Fibroblast of skin of right quadriceps (primary cell): Measurements from ENCODE around the gene CCDC106.

ENCODE experiments used
- DNase-seq: peaks from one replicate; pipeline ENCODE4 v3.0.0-alpha.2; 2013

Gene CCDC106

DNA sequence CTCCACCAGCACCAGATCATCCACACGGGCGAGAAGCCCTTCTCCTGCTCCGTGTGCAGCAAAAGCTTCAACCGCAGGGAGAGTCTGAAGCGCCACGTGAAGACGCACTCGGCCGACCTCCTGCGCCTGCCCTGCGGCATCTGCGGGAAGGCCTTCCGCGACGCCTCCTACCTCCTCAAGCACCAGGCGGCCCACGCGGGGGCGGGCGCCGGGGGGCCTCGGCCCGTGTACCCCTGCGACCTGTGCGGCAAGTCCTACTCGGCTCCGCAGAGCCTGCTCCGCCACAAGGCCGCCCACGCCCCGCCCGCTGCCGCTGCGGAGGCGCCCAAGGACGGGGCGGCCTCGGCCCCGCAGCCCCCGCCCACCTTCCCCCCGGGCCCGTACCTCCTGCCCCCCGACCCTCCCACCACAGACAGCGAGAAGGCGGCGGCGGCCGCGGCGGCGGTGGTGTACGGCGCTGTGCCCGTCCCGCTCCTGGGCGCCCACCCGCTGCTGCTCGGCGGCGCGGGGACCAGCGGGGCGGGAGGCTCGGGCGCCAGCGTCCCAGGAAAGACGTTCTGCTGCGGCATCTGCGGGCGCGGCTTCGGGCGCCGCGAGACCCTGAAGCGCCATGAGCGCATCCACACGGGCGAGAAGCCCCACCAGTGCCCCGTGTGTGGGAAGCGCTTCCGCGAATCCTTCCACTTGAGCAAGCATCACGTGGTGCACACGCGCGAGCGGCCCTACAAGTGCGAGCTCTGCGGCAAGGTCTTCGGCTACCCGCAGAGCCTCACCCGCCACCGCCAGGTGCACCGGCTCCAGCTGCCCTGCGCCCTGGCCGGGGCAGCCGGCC is 33.1 kb upstream of the CCDC106 start:
- no peak for DNase-seq

DNA sequence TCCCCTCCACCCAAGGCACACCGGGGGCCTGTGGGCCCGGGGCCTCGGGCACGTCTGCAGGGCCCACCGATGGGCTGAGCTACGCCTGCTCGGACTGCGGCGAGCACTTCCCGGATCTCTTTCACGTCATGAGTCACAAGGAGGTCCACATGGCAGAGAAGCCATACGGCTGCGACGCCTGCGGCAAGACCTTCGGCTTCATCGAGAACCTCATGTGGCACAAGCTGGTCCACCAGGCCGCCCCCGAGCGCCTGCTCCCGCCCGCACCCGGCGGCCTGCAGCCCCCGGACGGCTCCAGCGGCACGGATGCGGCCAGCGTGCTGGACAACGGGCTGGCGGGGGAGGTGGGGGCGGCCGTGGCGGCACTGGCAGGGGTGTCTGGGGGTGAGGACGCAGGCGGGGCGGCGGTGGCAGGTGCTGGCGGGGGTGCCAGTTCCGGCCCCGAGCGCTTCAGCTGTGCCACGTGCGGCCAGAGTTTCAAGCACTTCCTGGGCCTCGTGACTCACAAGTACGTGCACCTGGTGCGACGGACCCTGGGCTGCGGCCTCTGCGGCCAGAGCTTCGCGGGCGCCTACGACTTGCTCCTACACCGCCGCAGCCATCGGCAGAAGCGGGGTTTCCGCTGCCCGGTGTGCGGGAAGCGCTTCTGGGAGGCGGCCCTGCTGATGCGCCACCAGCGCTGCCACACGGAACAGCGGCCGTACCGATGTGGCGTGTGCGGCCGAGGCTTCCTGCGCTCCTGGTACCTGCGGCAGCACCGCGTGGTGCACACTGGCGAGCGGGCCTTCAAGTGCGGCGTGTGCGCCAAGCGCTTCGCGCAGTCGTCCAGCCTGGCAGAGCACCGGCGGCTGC is 32.2 kb upstream of the CCDC106 start:
- DNase-seq: no peak

DNA sequence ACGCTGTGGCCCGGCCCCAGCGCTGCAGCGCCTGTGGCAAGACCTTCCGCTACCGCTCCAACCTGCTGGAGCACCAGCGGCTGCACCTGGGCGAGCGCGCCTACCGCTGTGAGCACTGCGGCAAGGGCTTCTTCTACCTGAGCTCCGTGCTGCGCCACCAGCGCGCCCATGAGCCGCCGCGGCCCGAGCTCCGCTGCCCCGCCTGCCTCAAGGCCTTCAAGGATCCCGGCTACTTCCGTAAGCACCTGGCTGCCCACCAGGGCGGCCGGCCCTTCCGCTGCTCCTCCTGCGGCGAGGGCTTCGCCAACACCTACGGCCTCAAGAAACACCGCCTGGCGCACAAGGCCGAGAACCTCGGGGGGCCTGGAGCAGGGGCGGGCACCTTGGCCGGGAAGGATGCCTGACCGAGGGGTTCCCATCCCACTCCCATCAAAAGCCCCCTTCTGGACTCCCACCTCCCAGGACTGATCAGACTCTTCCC is 31.6 kb upstream of the CCDC106 start:
- no peak for DNase-seq

DNA sequence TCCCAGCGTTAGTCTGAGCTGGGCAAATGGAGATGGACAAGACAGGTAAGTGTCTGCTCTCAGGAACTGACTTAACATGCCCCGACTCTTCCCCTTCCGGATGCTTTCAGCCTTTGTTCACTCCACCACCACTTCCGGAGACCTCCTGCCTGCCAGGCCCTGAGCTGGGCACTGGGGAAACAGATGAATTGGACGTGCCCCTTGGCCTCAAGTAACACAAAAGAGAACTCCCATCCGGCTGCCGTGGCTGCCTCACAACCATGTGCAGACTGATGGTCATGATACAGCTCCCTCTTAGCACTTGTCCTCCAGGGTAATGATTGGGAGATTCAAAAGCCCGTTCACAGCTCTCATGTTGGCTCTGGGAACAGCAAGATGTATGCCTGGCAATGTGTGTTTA is 30.6 kb upstream of the CCDC106 start:
- DNase-seq: no peak

DNA sequence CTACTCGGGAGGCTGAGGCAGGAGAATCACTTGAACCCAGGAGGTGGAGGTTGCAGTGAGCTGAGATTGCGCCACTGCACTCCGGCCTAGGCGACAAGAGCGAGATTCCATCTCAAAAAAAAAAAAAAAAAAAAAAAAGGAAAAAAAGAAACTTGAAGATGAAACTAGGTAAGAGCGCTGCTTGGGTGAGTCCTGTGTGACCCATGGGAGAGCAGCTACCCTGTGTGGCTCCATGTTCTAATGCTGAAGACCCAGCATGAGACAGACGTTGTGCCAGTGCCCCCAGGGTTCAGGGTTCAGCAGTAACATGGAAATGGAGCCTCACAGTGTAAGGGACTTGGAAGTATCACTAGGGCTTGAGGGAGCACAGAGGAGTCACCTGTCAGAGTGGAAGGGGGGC is 29.6 kb upstream of the CCDC106 start:
- no peak for DNase-seq

DNA sequence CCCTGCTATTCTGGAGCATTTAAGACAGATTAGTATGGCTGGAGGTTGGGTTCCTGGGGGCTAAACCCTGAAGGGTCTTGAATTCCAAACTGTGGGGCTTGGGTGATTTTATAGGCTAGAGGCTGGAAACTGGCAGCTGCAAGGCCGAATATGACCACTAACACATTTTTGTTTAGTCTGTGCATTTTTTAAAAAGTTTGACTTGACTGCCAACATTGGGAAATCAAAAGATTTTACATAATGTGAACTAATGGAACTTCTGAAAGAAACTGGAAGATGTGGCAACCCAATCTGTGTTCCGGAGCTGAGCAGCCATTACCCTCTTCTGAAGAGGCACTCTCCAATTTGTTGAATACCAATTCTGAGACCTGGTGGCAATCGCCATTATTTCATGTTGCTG is 28.7 kb upstream of the CCDC106 start:
- DNase-seq: no peak

DNA sequence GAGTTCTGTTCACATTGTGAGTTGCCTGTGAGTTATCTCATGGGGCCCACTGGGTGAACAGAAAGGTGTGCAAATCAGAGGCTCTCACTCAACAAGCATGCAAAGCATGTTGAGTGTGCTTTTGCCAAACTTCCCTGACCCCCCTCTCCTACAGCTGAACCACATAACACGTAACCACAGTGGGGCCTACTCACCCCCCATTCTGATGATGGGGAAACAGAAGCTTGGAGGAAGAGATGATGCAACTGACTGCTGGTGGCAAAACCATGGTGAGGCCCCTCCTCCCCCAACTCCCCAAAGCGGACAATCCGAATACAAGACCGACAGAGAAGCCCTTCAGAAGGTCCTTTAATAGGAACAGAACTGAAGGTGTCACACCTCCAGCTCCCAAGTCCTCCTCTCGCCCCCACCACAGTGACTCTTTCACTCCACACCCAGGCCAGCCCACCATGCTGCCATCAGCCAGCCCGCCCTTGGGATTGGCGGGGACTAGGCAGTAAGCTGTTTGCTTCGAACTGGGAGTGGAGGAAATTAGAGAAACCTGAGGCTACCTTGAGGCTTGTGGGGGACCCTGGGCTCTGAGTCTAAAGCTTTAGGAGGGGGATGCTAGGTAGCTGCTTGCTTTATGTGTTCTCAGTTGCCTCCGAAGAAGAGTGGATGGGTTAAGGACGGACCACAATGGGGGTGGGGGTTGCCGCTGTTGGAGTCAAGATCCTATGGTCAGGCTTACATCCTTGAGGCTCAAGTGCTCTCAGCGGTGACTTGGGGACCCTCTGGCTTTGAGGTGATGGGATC is 27.4 kb upstream of the CCDC106 start:
- DNase-seq: peak; percentile 84

DNA sequence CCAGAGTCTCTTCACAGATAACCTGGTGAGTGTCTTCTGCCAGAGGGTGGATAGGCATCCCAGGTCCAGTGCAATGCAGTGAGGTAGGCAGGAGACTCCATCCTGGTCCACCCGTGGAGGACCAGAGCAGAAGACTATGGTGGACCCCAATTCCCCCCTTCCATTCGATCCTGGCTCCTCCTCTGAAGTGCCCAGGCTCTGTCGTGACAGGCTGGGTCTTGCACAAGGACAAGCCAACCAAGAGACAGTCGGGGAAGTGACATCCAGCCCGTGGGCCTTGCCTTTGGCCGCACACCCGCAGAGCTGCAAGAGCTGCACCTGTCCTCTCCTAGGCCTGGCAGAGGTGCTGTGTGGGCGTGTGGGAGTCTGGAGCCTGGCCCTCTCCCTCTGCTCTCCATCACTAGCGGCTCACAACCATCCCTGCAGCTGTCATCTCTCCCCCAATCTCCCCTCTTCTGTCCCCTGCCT is 26.8 kb upstream of the CCDC106 start:
- no peak for DNase-seq

DNA sequence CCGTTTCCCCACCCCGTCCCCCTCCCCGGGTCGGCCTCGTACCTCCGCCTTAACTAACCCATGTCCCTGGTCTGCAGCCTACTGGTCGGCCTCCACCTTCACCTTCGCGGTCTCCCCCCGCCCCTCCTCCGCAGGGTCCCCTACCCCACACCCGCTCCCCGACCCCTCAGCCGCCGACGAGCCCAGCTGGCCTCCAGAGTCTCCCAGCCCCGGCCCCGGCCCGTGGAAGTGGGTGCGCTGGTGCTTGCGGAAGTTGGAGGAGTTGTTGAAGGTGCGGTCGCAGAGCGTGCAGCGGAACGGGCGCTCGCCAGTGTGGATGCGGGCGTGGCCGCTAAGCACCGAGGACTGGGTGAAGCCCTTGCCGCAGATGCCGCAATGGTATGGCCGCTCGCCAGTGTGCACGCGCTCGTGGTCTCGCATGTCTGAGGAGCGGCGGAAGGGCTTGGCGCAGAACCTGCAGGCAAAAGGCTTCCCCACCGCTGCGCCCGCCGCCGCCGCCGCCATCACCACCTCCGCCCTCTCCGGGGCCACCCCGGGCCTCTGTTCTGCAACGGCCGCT is 26.3 kb upstream of the CCDC106 start:
- DNase-seq: no peak

DNA sequence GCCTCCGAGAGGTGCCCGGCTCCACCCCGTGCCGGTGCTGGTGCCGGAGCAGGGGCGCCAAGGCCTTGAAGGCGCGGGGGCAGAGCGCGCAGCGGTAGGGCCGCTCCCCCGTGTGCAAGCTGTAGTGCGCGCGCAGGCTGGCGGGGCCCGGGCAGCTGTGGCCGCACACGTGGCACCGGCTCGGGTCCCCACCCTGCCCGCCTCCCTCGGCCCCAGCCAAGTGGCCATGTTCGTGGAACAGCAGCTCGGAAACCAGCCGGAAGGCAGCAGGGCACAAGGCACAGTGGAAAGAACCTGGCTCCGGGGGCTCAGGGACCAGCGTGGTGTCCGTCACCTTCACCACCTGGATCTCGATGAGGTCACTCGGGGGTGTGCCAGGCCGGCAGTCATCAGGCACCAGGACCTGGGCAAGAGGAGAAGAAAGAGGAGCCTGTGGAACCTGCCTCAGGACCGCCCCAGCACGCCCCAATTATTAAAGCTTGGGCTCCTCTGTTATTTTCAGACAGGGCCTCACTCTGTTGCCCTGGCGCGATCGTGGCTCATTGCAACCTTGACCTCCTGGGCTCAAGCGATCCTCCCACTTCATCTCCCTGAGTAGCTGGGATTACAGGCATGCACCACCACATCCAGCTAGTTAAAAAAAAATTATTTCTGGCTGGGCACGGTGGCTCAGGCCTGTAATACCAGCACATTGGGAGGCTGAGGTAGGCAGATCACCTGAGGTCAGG is 25.6 kb upstream of the CCDC106 start:
- DNase-seq: no peak

DNA sequence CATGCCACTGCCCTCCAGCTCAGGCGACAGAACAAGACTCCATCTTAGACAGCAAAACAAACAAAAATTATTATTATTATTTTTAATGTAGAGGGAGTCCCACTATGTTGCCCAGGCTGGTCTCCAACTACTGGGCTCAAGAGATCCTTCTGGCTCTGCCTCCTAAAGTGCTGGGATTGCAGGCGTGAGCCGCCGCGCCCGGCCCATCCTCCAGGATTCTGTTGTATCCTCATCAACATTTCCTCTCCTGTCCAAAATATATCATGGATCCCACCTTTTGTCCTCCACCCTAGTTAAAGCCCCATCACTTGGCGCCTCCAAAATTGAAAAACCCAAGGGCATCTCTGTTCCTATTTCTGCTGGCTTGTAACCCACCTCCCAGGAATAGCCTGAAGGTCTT is 24.9 kb upstream of the CCDC106 start:
- no peak for DNase-seq

DNA sequence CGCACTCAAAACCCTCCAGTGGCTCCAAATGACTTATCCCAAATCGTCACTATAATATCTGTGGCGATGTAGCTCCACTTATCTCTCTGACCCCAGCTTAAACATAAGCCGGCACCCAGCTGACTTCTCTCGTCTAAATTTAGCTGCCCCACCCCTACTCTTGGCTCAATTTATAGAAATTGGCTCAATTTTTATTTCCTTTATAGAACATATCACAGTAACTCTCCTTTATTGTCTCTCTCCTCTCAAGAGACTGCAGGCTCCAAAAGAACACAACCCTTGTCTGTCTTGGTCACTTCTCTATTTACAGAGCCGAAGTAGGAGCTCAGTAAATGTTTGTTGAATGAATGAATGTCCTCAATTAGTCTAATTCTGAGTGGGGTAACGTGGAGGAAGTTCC is 24.5 kb upstream of the CCDC106 start:
- DNase-seq: no peak

DNA sequence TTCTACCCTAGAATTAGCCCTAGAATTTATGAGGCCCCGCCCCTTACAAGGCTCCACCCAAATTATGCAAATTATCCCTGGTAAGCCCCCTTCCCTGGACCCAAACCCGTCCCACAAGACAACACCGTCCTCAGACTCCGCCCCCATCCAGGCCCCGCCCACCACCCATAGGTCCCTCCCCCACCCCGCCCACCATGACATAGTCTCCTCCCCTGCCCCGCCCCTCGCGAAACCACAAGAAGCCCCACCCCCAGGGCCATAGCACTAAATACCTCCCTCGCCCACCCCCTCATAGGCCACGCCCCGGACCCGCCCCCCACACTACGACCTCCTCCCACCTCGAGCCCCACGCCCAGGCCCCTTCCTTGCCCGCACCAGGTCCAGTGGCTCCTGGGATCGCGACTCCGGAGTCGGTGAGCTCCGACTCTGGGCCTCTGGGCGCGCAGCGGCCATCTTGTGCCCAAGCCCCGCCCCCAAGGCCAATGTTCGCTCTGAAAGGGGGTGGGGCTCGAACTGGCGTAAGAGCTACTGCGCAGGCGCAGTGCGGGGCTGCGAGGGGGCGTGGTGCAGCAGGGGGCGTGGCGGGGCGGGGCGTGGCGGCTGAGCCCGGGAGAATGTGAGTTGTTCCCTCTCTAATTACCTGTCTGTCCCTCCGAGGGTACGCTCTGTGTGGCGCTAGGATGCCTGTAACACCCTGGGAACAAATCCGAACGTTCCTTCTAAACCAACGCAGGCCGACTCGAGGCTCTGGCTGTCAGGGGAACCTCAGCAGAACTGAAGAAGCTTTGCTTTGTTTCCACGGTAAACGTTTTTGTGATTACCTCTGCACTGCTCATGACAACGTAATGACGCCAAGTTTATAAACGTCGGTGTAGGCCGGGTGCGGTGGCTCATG is 23.7 kb upstream of the CCDC106 start, which contains the start of gene ZNF784:
Gene ZNF784 (minus strand): TSS at position 458 of the 895 bp plus-strand sequence. CDS start 5 bp downstream, at position 453.
- DNase-seq: peak; percentile 91

DNA sequence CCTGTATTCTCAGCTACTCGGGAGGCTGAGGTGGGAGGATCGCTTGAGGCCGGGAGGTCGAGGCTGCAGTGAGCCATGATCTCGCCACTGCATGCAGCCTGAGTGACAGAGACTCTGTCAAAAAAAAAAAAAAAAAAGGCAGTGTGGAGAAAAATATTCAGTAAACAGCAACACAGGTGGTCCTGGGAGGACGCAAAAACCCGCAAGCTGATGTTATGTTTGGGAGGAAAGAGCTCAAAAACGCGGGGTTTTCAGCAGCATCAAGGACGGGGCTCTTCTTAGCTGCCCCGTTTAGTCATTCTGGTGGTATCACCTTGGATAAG is 23.0 kb upstream of the CCDC106 start:
- no peak for DNase-seq

DNA sequence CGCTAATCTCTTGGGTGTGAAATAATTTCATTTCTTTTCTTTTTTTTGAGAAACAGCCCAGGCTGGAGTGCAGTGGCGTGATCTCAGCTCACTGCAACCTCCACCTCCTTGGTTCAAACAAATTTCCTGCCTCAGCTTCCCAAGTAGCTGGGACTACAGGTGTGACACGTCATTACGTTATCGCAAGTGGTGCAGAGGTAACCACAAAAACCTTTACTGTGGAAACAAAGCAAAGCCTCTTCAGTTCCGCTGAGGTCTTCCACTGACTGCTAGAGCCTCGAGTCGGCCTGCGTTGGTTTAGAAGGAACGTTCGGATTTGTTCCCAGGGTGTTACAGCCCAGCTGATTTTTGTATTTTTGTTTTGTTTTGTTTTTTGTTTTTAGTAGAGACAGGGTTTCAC is 21.7 kb upstream of the CCDC106 start:
- DNase-seq: no peak

DNA sequence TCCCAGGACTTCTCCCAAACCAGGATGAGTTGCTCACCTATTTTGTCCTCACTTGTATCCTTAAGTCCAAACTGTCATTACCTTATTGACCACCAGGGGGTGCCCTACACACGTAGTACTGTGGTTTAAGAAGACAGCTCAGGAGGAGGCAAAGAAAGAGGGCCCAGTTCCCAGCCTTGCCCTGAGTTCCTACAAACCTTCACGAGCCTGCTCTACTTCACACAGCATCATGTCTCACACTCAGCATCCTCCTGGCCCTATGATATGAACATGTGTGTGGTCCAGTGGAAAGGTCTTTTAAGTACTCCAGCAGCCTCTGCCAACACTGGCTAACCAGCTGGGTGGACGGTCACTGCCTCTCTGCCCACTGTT is 15.6 kb upstream of the CCDC106 start:
- peak; percentile 88 for DNase-seq

DNA sequence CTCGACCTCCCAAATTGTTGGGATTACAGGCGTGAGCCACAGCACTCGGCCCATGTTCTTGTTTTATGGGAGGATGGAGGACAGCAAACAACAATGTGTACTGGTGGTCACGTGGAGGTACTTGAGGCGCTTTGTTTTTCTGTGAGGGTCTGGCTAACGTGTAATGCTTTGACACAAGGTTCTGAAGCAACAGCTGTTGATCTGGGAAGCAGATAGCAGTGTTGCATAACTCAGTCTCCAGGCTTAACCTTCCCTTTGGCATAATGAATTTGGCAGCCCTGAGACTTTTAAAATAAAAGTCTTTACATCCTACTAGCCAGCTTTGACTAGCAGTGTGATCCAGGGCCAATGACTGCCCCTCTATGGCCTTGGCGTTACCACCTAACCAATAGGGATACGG is 14.2 kb upstream of the CCDC106 start:
- DNase-seq: no peak

DNA sequence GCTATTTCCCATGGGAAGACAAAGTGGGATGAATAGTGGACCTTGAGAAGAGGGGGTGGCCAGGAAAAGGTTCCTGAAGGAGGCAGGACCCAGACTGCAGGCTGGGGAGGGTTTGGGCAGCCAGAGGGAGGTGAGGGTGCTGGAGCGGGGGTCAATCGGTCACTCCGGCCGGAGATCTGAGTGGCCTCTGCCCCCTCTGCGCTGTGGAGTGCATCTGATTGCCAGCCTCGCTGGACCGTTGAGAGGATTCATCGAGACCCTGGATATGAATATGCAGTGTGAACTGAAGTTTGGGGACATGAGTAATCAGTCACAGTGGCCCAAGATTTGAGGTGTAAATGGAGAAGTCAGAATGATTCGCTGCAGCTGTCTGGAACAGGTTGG is 12.7 kb upstream of the CCDC106 start:
- DNase-seq: no peak

DNA sequence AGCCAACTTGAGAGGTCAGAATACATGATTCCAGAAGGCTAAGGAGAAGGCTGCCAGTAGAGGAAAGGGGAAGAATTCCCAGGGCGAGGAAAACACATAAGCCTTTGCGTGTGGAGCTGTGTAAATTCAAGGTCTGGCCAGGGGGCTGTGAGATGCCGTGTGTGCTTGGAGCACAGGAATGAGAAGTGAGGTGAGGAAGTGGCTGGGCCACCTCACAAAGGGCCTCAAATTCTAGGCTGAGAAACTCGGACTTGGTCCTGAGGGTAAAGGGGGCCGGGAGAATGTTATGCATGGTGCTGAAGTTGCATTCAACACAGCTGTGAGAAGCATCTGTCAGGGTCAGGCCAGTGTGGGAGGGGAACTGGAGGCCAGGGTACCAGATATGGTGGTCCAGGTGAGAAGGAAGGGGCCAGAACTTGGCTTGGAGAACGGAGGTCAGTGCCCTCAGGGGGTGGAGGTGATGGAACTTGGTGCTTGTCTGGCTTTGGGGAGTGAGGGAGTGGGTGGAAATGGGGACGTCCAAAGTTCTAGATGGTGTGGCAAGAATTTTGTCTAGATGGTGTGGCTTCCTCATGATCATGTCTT is 12.1 kb upstream of the CCDC106 start:
- DNase-seq: no peak

DNA sequence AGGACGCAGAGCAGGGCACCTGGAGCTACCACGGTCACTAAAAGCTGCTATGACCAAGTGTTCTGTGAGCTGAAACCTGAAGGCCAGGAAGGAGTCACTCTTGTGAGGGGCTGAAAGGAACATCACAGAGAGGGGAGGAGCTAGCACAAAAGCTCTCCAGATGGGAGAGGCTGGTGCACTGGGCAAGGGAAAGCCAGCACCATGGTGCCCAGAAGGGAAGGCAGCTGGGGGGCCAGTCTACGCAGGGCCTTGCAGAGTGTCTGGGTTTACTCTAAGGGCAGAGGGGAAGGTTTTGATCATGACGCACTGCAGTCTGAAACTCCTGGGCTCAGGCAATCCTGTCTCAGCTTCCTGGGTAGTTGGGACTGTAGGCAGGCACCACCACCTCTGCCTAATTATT is 11.3 kb upstream of the CCDC106 start:
- DNase-seq: no peak

DNA sequence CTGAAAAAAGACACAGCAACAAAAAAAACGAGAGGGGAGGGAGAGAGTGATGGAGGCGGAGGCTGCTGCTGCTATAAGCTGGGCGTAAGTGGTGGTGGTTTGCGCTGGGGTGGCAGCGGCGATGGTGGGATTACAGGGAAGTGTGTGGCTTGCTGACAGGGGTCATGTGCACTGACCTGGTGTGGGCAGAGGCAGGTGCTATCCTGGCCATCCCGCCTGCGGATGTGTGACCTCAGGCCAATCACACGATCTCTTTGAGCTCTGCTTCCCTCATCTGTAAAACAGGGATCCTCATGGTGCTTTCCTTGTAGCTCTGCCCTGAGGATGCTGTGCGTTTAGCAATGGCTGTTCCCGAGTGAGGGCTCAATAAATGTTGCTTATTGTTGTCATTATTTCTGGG is 10.5 kb upstream of the CCDC106 start:
- no peak for DNase-seq
